ENCODE measurements around the gene RHOD. TPM values are rescaled to one million over a fixed set of nuclear protein-coding genes. Genes with fewer than 3 reads are reported as not detected.

Gene RHOD
- total RNA-seq, 1 experiment from 2014 or later = 13.1 TPM

DNA sequence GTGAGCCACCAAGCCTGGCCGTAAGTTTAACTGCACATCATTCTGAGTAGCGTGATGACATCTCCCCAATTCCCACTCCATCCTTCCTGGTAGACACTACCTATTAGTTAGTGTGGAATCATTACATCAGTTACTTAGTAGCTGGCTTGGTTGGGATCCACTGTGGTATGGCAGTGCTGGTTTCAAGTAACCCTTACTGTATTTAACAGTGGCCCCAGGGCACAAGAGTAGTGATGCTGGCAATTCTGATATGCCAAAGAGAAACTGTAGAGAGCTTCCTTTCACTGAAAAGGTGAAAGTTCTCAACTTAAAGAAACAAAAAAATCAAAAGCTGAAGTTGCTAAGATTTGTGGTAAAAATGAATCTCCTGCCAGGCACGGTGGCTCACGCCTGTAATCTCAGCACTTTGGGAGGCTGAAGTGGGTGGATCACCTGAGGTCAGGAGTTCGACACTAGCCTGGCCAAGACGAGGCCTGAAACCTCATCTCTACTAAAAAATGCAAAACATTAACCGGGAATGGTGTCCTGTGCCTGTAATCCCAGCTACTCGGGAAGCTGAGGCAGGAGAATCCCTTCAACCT is 27.2 kb downstream of the RHOD start:
- peaks cover 17% of the 10 kb centered on the region for H3K4me1 Mint-ChIP-seq
- POLR2A ChIA-PET = interaction anchor here (0.6 kb wide), 1 partner anchor 8 kb away, joined by 5 read pairs; no protein-coding TSS in a partner anchor
- no peak overlapping the region for H3K4me3 Mint-ChIP-seq
- CTCF ChIA-PET = interaction anchor here (0.6 to 1.2 kb wide), 4 partner anchors 11 to 141 kb away, joined by 3 to 5 read pairs (median 3); no protein-coding TSS in a partner anchor
- H3K9me3 Mint-ChIP-seq = no peaks in the 10 kb centered on the region
- TF ChIP-seq AR (CRISPR knock-in tag; IDR thresholded peaks at IDR 0.05) (no peak), MAX (CRISPR knock-in tag; IDR thresholded peaks at IDR 0.05) (no peak), NFYB (CRISPR knock-in tag; conservative IDR thresholded peaks at IDR 0.05; ENCODE audit: low read depth) (no peak), FOXK1 (CRISPR knock-in tag; IDR thresholded peaks at IDR 0.05) (no peak), SOX15 (CRISPR knock-in tag; IDR thresholded peaks at IDR 0.05) (no peak), CREB1 (CRISPR knock-in tag; IDR thresholded peaks at IDR 0.05) (no peak), PRRX2 (CRISPR knock-in tag; IDR thresholded peaks at IDR 0.05) (no peak), RELA (CRISPR knock-in tag; IDR thresholded peaks at IDR 0.05; ENCODE audit: borderline replicate concordance) (no peak), GRHL2 (CRISPR knock-in tag; IDR thresholded peaks at IDR 0.05; ENCODE audit: insufficient replicate concordance, severe bottlenecking) (no peak)
- TF ChIP-seq, protein P1, sequence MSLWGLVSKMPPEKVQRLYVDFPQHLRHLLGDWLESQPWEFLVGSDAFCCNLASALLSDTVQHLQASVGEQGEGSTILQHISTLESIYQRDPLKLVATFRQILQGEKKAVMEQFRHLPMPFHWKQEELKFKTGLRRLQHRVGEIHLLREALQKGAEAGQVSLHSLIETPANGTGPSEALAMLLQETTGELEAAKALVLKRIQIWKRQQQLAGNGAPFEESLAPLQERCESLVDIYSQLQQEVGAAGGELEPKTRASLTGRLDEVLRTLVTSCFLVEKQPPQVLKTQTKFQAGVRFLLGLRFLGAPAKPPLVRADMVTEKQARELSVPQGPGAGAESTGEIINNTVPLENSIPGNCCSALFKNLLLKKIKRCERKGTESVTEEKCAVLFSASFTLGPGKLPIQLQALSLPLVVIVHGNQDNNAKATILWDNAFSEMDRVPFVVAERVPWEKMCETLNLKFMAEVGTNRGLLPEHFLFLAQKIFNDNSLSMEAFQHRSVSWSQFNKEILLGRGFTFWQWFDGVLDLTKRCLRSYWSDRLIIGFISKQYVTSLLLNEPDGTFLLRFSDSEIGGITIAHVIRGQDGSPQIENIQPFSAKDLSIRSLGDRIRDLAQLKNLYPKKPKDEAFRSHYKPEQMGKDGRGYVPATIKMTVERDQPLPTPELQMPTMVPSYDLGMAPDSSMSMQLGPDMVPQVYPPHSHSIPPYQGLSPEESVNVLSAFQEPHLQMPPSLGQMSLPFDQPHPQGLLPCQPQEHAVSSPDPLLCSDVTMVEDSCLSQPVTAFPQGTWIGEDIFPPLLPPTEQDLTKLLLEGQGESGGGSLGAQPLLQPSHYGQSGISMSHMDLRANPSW (CRISPR knock-in tag; conservative IDR thresholded peaks at IDR 0.05; ENCODE audit: low read depth) = no peak
- TF ChIP-seq, protein P2, sequence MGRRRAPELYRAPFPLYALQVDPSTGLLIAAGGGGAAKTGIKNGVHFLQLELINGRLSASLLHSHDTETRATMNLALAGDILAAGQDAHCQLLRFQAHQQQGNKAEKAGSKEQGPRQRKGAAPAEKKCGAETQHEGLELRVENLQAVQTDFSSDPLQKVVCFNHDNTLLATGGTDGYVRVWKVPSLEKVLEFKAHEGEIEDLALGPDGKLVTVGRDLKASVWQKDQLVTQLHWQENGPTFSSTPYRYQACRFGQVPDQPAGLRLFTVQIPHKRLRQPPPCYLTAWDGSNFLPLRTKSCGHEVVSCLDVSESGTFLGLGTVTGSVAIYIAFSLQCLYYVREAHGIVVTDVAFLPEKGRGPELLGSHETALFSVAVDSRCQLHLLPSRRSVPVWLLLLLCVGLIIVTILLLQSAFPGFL (CRISPR knock-in tag; IDR thresholded peaks at IDR 0.05; ENCODE audit: borderline replicate concordance) = no peak
- no peaks in the 10 kb centered on the region for H3K27me3 Mint-ChIP-seq (ENCODE audit: low read depth)
- no peak for DNase-seq (ENCODE audit: low spot score)
- ATAC-seq = no peak
- no peaks in the 10 kb centered on the region for H3K36me3 Mint-ChIP-seq
- H3K27ac Mint-ChIP-seq = no peak overlapping the region

GRCh38 chr11:67085617-67086016 is 29.0 kb downstream of the RHOD start:
- ChIA-PET POLR2A (no interaction called here), CTCF (no interaction called here)
- Mint-ChIP-seq H3K27ac (no peak overlapping the region), H3K4me1 (peaks cover 14% of the 10 kb centered on the region), H3K4me3 (no peak overlapping the region), H3K36me3 (no peaks in the 10 kb centered on the region), H3K27me3 (ENCODE audit: low read depth) (no peaks in the 10 kb centered on the region), H3K9me3 (no peaks in the 10 kb centered on the region)
- DNase-seq (ENCODE audit: low spot score) (no peak), ATAC-seq (no peak)
- TF ChIP-seq PRRX2 (CRISPR knock-in tag; IDR thresholded peaks at IDR 0.05) (no peak), SOX15 (CRISPR knock-in tag; IDR thresholded peaks at IDR 0.05) (no peak), TCF7 (CRISPR knock-in tag; IDR thresholded peaks at IDR 0.05; ENCODE audit: low read depth) (no peak), MAX (CRISPR knock-in tag; IDR thresholded peaks at IDR 0.05) (no peak), SMAD4 (CRISPR knock-in tag; IDR thresholded peaks at IDR 0.05) (no peak)

GRCh38 chr11:67090717-67091116 is 34.1 kb downstream of the RHOD start:
- Mint-ChIP-seq H3K9me3 (no peaks in the 10 kb centered on the region), H3K36me3 (no peaks in the 10 kb centered on the region), H3K27me3 (ENCODE audit: low read depth) (no peaks in the 10 kb centered on the region), H3K27ac (no peak overlapping the region), H3K4me1 (peaks cover 6% of the 10 kb centered on the region), H3K4me3 (no peak overlapping the region)
- CTCF ChIA-PET = no interaction called here
- DNase-seq (ENCODE audit: low spot score) (no peak), ATAC-seq (no peak)
- POLR2A ChIA-PET = no interaction called here
- TF ChIP-seq ZNF317 (CRISPR knock-in tag; IDR thresholded peaks at IDR 0.05; ENCODE audit: borderline replicate concordance, low read depth) (no peak), PRRX2 (CRISPR knock-in tag; IDR thresholded peaks at IDR 0.05) (no peak), ZNF121 (CRISPR knock-in tag; IDR thresholded peaks at IDR 0.05) (no peak), AR (CRISPR knock-in tag; IDR thresholded peaks at IDR 0.05) (no peak), KAT7 (CRISPR knock-in tag; IDR thresholded peaks at IDR 0.05; ENCODE audit: borderline replicate concordance) (no peak), GTF2I (CRISPR knock-in tag; conservative IDR thresholded peaks at IDR 0.05) (no peak), ZNF263 (CRISPR knock-in tag; IDR thresholded peaks at IDR 0.05; ENCODE audit: low read depth) (no peak), SMAD3 (CRISPR knock-in tag; IDR thresholded peaks at IDR 0.05; ENCODE audit: borderline replicate concordance) (no peak), NR3C1 (CRISPR knock-in tag; conservative IDR thresholded peaks at IDR 0.05; ENCODE audit: low read depth) (no peak), TEAD4 (CRISPR knock-in tag; IDR thresholded peaks at IDR 0.05) (no peak), NFATC4 (CRISPR knock-in tag; IDR thresholded peaks at IDR 0.05) (no peak)

All from WTC11 (cell line).